Bronchial epithelial cell (primary cell): ENCODE results near the gene CDH13. TPM values are rescaled to one million over a fixed set of nuclear protein-coding genes. Genes with fewer than 3 reads are reported as not detected.
A peak's percentile ranks its signal among the peaks of the same experiment; 100 is the strongest.

ENCODE experiments used
- DNase-seq: peaks from one replicate; pipeline ENCODE4 v3.0.0-alpha.2; 2010; ENCODE audit warnings: low read depth
- FAIRE-seq: peaks from 2 replicates; lab custom pipeline; 2011; peaks lifted over from hg19 to GRCh38; lab: Jason Lieb, UNC
- H3K27me3 ChIP-seq: 2 replicates; pipeline ENCODE4 v1.5.1; 2011; ENCODE audit warnings: low read length; ENCODE audit not compliant: control insufficient read depth, insufficient read depth
- H3K36me3 ChIP-seq: 2 replicates; pipeline ENCODE4 v1.5.1; 2011; ENCODE audit warnings: low read length; ENCODE audit not compliant: control insufficient read depth, insufficient read depth
- H3K4me3 ChIP-seq: 2 replicates; pipeline ENCODE4 v1.5.1; 2011; ENCODE audit warnings: mild to moderate bottlenecking, low read depth, low read length, control low read depth
- CTCF ChIP-seq: IDR thresholded peaks from 2 replicates; pipeline ENCODE4 v1.5.1; 2011; ENCODE audit warnings: mild to moderate bottlenecking, moderate library complexity, low read length, control low read depth, inconsistent platforms; ENCODE audit not compliant: insufficient read depth, severe bottlenecking
- total RNA-seq: library from RNA; depleted of rRNA; stranded (reverse); fragments of >200 nt; gene quantifications from 2 replicates; pipeline ENCODE4 v1.2.1, GENCODE V29; 2014

The CDH13 gene
- total RNA-seq, 1 donor from 2014 or later: 31.3 TPM

GRCh38 chr16:83083361-83083760 lies 456.6 kb downstream of the CDH13 start:
- FAIRE-seq: no peak

GRCh38 chr16:83085660-83086059 lies 458.9 kb downstream of the CDH13 start:
- H3K36me3 ChIP-seq: no peaks in the 10 kb centered on the region
- no peaks in the 10 kb centered on the region for H3K27me3 ChIP-seq
- TF ChIP-seq CTCF: no peak
- no peak for FAIRE-seq
- no peak overlapping the region for H3K4me3 ChIP-seq
- DNase-seq: no peak

More at GRCh38 chr16:83083361-83083760, 456.6 kb downstream of the CDH13 start:
- TF ChIP-seq CTCF: no peak
- no peaks in the 10 kb centered on the region for H3K36me3 ChIP-seq
- H3K27me3 ChIP-seq: no peaks in the 10 kb centered on the region
- DNase-seq: no peak
- H3K4me3 ChIP-seq: no peak overlapping the region

GRCh38 chr16:83095941-83096692 lies 469.3 kb downstream of the CDH13 start:
- no peaks in the 10 kb centered on the region for H3K27me3 ChIP-seq
- DNase-seq (peak; percentile 83), FAIRE-seq (no peak)
- H3K36me3 ChIP-seq: no peaks in the 10 kb centered on the region
- H3K4me3 ChIP-seq: no peak overlapping the region
- no peak for TF ChIP-seq CTCF

GRCh38 chr16:83098536-83098935 lies 471.8 kb downstream of the CDH13 start:
- FAIRE-seq (no peak), DNase-seq (no peak)
- no peak for TF ChIP-seq CTCF
- Histone ChIP-seq H3K27me3 (no peaks in the 10 kb centered on the region), H3K36me3 (no peaks in the 10 kb centered on the region), H3K4me3 (no peak overlapping the region)

GRCh38 chr16:83100679-83101078 lies 473.9 kb downstream of the CDH13 start:
- Histone ChIP-seq H3K36me3 (no peaks in the 10 kb centered on the region), H3K27me3 (no peaks in the 10 kb centered on the region), H3K4me3 (no peak overlapping the region)
- FAIRE-seq (no peak), DNase-seq (peak; percentile 98)
- no peak for TF ChIP-seq CTCF
